GM18505 (cell line): ENCODE results near the gene PGLYRP4.

Source experiments
- ATAC-seq: cut with Tn5 transposase; IDR thresholded peaks from one replicate; pipeline ENCODE4 v1.9.1; 2021; ENCODE audit not compliant: unreplicated experiment
- POLR2A ChIP-seq: IDR thresholded peaks from 4 replicates; pipeline ENCODE4 v1.6.1; 2011; ENCODE audit warnings: borderline replicate concordance; ENCODE audit not compliant: insufficient read depth, insufficient read length; ENCODE audit errors: extremely low read depth

The PGLYRP4 gene

DNA sequence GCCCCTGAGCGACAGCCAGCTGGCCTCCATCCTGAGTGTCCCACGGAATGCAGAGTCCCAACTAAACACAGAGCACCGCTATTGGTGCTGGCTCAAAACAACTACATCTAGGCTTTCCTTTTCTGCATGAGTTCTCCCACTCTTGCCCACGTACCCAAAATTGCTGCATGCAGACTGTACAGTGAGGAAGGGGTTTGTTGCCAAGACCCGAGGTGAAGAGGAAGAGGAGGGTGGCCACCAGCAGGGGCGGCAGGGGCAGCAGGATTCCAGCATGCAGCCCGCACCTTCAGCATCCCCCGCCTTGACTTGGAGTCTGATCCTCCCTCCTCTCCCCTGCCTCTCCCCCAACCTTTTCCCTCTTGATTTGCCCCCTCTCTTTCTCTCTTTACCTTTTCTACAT lies 17.1 kb upstream of the PGLYRP4 start:
- no peak for ATAC-seq
- no peak for TF ChIP-seq POLR2A

DNA sequence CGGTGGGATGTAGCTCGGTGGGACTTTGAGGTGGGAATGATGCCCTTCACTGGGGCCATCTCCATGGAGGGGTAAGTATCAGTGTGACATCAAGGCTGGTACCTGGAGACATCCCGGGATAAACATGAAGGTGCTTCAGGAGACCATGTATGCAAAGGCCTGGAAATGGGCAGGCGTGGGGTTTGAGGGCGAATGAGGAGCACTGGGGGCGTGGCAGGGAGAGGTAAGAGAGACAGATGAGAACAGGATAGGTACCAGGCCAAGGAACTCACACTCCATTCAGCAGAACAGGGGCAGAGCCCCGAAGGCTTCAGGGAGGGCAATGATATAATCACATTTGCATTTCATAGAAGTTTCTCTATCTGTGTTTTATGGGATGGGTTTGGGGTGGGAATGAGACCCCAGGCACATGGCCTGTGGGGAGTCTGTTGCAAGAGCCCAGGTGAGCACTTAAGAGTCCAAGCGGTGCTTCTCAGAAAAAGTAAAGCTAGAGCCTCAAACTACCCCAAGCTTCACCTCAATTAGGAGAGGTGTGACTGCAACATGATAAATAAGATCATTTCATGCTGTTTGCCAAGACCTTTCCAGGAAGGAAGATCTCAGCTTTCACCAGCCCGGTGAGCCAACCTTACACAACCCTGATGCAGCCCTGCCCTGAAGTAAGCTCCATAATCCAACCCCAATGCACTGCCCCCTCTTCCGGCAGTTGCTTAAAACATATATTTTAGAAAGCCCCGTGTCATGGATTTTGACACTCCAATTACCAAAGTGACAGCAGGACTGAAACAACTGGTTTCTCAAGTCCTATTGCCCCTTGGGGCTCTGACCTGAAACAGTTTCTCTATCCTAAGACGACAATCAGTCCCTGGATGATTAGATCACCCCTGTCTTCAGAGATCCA lies 16.4 kb upstream of the PGLYRP4 start:
- no peak for TF ChIP-seq POLR2A
- ATAC-seq: no peak

DNA sequence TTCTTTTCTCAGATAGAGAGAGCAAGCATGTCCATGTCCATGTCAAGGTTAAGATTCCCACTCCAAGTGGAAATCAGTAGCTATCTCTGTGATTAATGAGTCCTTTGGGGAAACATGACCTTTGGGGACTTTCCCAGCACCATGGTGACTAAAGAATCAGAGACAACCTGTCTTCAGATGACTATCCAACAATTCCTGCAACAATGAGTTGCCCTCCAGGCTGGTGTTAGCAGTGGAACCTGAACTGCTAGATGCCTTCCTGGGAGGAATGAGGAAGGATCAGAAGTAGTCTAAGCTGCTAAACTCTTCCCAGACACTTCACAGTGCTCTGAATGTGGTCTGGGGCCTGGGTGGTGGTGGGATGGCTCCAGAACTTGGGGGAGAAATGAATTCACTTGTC lies 15.5 kb upstream of the PGLYRP4 start:
- ATAC-seq: no peak
- no peak for TF ChIP-seq POLR2A

DNA sequence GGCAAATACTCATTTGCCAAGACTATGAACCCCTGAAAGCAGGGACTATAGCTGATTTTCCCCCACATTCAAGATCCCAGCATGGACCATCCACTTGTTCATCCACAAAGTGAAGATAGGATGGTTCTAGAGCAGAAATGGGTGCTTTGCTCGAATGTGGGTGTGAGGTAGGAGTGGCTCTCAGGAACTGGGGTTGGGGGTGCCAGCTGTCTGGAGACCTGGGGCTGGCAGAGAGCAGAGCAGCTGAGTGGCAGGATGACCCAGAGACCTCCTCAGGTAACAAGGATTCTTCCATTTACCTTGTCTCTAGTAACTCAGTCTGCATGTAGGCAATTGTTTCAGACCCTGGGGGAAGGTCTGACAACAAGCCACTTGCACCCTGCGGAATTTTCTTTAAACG lies 15.0 kb upstream of the PGLYRP4 start:
- ATAC-seq: no peak
- no peak for TF ChIP-seq POLR2A

DNA sequence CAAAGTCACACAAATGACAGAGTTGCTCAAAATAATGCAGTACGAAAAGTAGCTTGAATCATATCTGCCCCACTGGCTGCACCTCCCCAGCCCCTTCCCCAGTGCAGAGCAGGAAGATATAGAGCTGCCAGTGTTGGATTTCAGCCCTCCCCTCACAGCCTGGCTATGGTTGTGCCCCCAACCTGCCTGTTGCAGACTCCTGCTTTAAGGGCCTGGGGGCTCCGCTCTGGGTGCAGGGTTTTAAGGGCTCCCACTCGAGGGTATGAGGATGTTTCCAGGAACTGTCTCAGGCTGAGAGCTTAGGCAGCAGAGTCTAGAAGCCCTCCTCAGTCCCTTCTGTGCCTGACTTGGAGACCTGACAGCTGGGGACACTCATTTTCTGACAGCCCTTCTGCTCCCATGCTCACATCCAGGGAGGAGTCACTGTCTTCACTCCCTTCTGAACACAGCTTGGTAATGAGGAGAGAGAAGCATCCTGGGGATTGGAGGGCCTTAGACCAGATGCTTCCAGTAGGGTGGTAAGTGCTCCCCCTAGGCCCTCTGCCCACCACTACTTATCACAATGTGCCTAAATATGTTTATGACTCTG lies 13.6 kb upstream of the PGLYRP4 start:
- TF ChIP-seq POLR2A: no peak
- ATAC-seq: no peak

DNA sequence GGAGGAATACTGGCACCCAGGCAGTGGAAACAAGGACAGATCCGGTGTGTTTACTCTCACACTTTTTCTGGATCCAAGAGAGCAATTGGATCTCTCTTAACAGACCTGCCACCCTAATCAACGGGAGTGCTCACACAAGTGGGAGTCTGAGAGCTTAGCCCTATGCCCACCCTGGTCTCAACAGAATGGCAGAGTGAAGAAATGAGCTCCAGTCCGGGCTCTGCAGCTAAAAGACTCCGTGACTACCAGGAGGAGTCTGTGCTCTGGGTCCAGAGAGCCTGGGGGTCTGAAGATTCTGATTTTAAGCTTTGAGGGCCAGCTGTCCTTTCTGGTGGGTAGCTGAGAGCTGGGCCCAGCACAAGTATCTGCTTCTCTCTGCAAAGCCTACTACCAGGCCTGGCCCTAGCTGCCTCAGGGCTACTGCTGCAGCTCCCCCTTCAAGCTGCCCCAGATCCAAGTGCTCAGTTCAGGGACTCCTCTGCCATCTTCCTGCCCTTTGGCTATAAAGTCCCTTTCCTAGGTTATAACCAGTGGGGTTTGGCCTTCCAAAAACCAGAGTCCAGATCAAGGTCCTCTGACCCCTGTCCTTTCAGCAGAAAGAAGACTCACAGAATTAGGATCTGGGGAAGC lies 13.0 kb upstream of the PGLYRP4 start:
- TF ChIP-seq POLR2A: no peak
- ATAC-seq: no peak

DNA sequence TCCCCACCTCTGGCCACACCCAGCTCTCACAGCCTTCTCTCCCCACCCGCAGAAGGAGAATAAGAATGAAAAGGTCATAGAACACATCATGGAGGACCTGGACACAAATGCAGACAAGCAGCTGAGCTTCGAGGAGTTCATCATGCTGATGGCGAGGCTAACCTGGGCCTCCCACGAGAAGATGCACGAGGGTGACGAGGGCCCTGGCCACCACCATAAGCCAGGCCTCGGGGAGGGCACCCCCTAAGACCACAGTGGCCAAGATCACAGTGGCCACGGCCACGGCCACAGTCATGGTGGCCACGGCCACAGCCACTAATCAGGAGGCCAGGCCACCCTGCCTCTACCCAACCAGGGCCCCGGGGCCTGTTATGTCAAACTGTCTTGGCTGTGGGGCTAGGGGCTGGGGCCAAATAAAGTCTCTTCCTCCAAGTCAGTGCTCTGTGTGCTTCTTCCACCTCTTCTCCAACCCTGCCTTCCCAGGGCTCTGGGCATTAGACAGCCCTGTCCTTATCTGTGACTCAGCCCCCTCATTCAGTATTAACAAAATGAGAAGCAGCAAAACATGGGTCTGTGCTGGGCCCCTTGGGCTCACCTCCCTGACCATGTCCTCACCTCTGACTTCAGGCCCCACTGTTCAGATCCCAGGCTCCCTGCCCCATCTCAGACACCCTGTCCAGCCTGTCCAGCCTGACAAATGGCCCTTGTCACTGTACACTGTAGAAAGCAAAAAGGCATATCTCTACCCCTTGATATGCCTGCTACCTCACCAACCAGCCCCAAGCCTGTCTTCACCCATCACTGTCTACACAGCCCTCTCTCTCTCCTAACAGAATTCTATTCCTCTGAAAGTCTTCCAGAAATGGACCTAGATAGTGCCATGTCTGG lies 12.2 kb upstream of the PGLYRP4 start:
- ATAC-seq: no peak
- TF ChIP-seq POLR2A: no peak

DNA sequence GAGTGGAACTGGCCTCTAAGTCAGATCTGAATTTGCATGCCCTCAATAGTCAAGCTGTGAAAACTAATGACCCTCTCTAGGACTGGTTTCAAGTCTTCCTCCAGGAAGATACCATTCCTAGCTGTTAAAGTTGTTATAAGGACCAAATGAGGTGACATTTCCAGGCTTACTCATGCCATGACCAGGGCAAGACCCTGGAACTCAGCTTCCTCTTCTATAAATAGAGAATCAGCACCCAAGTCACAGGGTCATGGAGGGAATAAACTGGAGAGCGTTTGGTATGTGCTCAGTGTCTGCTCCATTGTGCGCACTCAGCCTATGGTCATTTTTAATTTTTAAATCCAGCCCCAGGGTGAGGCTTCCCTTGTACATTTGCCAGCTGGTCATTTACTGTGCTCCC lies 11.5 kb upstream of the PGLYRP4 start:
- TF ChIP-seq POLR2A: no peak
- no peak for ATAC-seq

DNA sequence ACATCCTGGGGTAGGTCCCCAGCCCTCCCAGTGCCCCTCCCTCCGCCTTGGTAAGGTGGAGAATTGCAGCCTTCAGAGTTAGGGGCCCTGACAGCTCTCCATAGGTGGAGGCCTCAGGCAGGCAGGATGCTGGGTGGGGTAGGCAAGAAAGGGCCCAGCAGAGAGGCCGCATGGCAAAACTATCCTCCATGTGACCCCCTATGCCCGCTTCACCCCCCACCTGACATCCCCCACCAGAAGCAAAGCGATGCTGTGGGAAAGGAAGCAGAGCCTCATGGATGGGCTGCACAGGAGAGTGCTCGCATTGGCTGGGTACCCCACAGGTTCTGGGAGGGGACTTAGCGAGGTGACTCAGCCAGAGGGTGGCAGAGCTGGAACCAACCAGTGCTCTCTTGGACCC lies 10.6 kb upstream of the PGLYRP4 start:
- ATAC-seq: no peak
- TF ChIP-seq POLR2A: no peak

DNA sequence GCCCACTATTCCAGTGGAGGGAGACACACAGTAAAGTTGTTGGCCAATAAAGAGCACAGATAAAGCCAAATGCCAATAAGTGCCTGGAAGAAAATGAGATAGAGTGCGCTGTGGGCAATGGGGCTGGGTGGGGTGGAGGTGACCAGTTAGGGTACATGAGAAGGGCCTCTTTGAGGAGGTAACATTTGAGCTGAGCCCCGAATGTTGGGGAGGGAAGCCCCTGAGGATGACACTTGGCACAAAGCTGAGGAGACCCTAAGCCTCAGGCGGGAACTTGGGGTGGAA lies 10.0 kb upstream of the PGLYRP4 start:
- TF ChIP-seq POLR2A: no peak
- no peak for ATAC-seq

DNA sequence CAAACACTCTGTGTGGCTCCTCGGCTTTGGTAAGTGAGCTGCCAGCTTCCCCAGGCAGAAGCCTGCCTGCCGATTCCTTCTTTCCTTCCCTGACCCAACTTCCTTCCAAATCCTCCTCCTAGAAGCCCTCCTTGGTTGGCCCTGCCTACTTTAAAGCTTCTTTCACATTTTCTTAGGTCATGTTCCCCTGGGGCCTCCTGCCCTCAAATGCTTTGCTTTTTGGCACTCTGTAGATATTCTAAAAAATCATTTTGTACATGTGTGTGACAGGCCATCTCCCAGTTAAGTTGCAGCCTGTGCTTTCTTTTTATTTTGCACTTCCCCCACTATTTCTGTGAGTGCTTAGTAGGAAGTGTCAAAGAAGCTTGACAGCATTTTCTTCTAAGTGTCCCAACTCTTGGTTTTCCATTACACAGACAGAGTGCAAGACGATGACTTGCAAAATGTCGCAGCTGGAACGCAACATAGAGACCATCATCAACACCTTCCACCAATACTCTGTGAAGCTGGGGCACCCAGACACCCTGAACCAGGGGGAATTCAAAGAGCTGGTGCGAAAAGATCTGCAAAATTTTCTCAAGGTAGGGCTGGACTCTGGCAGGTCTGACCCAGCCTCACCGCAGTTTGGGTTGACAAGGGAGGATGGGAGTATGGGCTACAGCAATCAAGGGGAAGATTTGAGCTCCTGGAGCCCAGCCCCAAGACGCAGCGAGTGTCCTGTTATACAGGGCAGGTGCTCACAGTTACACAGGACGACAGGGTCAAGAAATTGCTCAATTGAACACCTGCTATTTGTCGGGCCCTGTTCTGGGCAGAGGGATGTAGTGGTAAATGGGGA lies 9.4 kb upstream of the PGLYRP4 start, which contains the start of gene S100A9:
S100A9 (plus strand) TSS at position 2 of the 838 bp plus-strand sequence; CDS start at position 432, 430 bp downstream.
- no peak for TF ChIP-seq POLR2A
- no peak for ATAC-seq

DNA sequence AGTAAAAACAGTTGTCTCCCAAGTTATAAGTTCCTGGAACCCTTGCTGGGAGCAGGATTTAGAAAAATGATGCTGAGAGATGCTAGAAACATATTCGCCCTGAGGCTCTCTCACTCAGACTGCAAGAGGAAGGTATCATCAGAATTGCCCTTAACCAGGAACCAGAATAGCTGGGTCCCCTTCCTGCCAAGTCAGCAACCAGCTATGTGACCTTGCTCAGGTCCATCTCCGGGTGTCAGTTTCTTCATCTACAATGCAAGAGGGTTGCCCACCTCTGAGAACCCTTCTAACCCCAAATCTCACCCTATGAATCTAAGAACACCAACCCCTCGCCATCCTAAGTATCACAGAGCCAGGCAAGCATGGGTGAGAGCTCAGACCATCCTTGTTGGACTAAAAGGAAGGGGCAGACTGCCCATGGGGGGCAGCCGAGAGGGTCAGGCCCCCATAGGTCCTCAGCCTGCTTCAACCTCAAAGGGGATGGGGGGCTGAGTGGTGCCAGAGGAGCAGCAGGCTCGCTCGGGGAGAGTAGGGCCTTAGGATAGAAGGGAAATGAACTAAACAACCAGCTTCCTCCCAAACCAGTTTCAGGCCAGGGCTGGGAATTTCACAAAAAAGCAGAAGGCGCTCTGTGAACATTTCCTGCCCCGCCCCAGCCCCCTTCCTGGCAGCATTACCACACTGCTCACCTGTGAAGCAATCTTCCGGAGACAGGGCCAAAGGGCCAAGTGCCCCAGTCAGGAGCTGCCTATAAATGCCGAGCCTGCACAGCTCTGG lies 8.6 kb upstream of the PGLYRP4 start:
- no peak for TF ChIP-seq POLR2A
- no peak for ATAC-seq

DNA sequence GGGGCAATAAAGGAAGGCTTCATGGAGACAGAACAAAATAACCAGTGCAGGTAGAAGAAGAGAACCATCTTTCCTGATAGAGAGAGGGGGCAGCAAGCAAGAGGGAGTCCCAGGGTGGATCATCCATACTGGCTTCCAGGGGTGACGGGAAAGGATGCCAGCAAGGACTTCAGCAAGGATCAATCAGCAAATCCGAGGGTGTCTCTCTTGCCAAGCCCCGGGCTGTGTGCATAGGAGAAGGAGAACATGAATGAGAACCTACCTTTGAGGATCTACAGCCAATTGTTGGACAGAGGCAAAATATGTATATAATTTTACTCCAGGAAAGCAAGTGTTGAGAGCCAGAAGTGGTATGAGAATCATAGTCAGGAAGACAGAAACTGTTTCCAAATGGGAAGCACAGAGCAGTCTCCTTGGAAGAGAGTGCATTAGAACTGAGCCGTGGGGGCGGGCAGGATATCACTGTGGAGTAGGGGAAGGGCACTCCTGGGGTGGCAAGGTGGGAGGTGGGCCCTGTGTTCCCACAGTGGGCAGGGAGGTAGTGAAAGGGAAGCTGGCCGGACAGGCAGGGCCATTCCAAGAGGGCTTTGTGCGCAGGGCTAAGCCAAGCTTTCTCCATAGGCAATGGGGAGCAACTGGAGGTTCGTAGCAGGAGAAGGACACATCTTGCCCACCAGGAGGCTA lies 7.9 kb upstream of the PGLYRP4 start:
- ATAC-seq: no peak
- no peak for TF ChIP-seq POLR2A
